Activated gamma-delta T cell treated with Interleukin-2 at 50 U/mL for 16 hours (primary cell): ENCODE measurements around the gene STPG4.
"Not testable (repeated sequence)": the region's sequence is repeated elsewhere in the genome, so short reads cannot be mapped to it uniquely, and the experiment has no call there.

Experiments
- DNase-seq: peaks from one replicate; pipeline ENCODE4 v3.0.0-alpha.2; 2020

STPG4 gene

GRCh38 chr2:47155091-47155876 lies at the start of gene STPG4:
Gene STPG4, minus strand, starts transcription at chr2:47155308. Its CDS starts 57 bp downstream, at chr2:47155251.
- DNase-seq: no peak

- no peak for DNase-seq
Observed at GRCh38 chr2:47204691-47205090, 49.6 kb upstream of the STPG4 start.

GRCh38 chr2:47203995-47204394 lies 48.9 kb upstream of the STPG4 start:
- no peak for DNase-seq

GRCh38 chr2:47201224-47201623 lies 46.1 kb upstream of the STPG4 start:
- DNase-seq: no peak

- DNase-seq: no peak
Observed at GRCh38 chr2:47198985-47199451, 43.9 kb upstream of the STPG4 start.

GRCh38 chr2:47196499-47196898 lies 41.4 kb upstream of the STPG4 start:
- no peak for DNase-seq

GRCh38 chr2:47196046-47196445 lies 40.9 kb upstream of the STPG4 start:
- no peak for DNase-seq

GRCh38 chr2:47195148-47195547 lies 40.0 kb upstream of the STPG4 start:
- DNase-seq: no peak

- no peak for DNase-seq
Observed at GRCh38 chr2:47194410-47194809, 39.3 kb upstream of the STPG4 start.

- no peak for DNase-seq
Observed at GRCh38 chr2:47193607-47194006, 38.5 kb upstream of the STPG4 start.

- DNase-seq: no peak
Observed at GRCh38 chr2:47190188-47190881, 35.2 kb upstream of the STPG4 start.

- no peak for DNase-seq
Observed at GRCh38 chr2:47189635-47190034, 34.5 kb upstream of the STPG4 start.

- no peak for DNase-seq
Observed at GRCh38 chr2:47187069-47187468, 32.0 kb upstream of the STPG4 start.

GRCh38 chr2:47186351-47186750 lies 31.2 kb upstream of the STPG4 start:
- no peak for DNase-seq

- DNase-seq: not testable (repeated sequence)
Observed at GRCh38 chr2:47185098-47185497, 30.0 kb upstream of the STPG4 start.

- DNase-seq: no peak
Observed at GRCh38 chr2:47181176-47181575, 26.1 kb upstream of the STPG4 start.

GRCh38 chr2:47180531-47180930 lies 25.4 kb upstream of the STPG4 start:
- DNase-seq: no peak

- DNase-seq: no peak
Observed at GRCh38 chr2:47179388-47179787, 24.3 kb upstream of the STPG4 start.

- no peak for DNase-seq
Observed at GRCh38 chr2:47178341-47178740, 23.2 kb upstream of the STPG4 start.

GRCh38 chr2:47177043-47177565 lies 22.0 kb upstream of the STPG4 start:
- no peak for DNase-seq

GRCh38 chr2:47174733-47175361 lies 19.7 kb upstream of the STPG4 start:
- DNase-seq: peak; percentile 14

GRCh38 chr2:47173986-47174732 lies 19.1 kb upstream of the STPG4 start:
- DNase-seq: no peak
